Panc1 (cell line): ENCODE measurements around the gene PIP5K1C.

Experiments
- CTCF ChIP-seq: fragments of 450-650 bp; IDR thresholded peaks from 2 replicates; pipeline ENCODE4 v1.5.1; 2017; ENCODE audit warnings: mild to moderate bottlenecking
- POLR2AphosphoS5 ChIP-seq: IDR thresholded peaks from 2 replicates; pipeline ENCODE4 v1.6.1; 2012; ENCODE audit warnings: mild to moderate bottlenecking, low read depth, low read length, moderate library complexity
- REST ChIP-seq, 2 experiments: IDR thresholded peaks; 2 replicates each; pipeline ENCODE4 v1.6.1; 2011 to 2012; ENCODE audit warnings: low read depth in 2 of 2, control low read depth in 1 of 2, low read length in 1 of 2, mild to moderate bottlenecking in 1 of 2, moderate library complexity in 1 of 2; ENCODE audit not compliant: insufficient read depth in 1 of 2
- SIN3A ChIP-seq: IDR thresholded peaks from 2 replicates; pipeline ENCODE4 v1.6.1; 2012; ENCODE audit warnings: low read depth, mild to moderate bottlenecking, low read length, moderate library complexity, borderline replicate concordance; ENCODE audit not compliant: insufficient read depth
- TCF7L2 ChIP-seq: IDR thresholded peaks from 2 replicates; pipeline ENCODE4 v1.6.1; 2011; ENCODE audit warnings: mild to moderate bottlenecking, low read depth, low read length, inconsistent platforms

- TF ChIP-seq CTCF: no peak
- no peak for TF ChIP-seq POLR2AphosphoS5
- TF ChIP-seq REST (IDR thresholded peaks at IDR 0.05; ENCODE audit: insufficient read depth in 1 of 2, low read depth in 2 of 2, low read length in 1 of 2): no peak
- no peak for TF ChIP-seq SIN3A
- no peak for TF ChIP-seq TCF7L2
Measured at GRCh38 chr19:3723110-3723488, 22.8 kb upstream of the PIP5K1C start.
